ENCODE data around the gene STIMATE. TPM values are rescaled to one million over a fixed set of nuclear protein-coding genes. Genes with fewer than 3 reads are reported as not detected.

Gene STIMATE
- total RNA-seq, 2 donors from 2014 or later: 7.6 to 10.3 TPM

DNA sequence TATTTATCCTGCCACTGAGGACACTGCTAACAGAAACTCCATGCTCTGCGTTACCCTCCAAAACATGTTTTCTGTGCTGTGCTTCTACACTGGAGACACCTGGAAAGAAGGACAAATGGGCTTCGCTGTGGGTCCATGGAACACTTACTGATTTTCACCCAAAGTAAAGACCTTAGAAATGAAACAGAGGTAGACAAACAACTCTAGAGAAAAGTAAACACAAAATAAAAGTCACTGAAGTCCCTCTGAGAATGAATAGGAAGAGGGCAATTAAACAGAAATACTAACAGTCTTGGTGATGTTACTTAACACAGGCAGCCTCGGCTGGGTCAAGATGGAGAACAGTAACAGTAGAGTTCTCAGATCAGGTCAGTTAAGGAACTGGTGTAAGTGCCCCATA lies 6.7 kb upstream of the STIMATE start:
- H3K4me3 ChIP-seq: no peak overlapping the region
- H3K27ac ChIP-seq: no peak overlapping the region
- H3K4me1 ChIP-seq: no peaks in the 10 kb centered on the region
- H3K36me3 ChIP-seq: peaks cover 10% of the 10 kb centered on the region
- no peak for DNase-seq (ENCODE audit: low spot score)
- no peaks in the 10 kb centered on the region for H3K9me3 ChIP-seq
- TF ChIP-seq, protein P1, sequence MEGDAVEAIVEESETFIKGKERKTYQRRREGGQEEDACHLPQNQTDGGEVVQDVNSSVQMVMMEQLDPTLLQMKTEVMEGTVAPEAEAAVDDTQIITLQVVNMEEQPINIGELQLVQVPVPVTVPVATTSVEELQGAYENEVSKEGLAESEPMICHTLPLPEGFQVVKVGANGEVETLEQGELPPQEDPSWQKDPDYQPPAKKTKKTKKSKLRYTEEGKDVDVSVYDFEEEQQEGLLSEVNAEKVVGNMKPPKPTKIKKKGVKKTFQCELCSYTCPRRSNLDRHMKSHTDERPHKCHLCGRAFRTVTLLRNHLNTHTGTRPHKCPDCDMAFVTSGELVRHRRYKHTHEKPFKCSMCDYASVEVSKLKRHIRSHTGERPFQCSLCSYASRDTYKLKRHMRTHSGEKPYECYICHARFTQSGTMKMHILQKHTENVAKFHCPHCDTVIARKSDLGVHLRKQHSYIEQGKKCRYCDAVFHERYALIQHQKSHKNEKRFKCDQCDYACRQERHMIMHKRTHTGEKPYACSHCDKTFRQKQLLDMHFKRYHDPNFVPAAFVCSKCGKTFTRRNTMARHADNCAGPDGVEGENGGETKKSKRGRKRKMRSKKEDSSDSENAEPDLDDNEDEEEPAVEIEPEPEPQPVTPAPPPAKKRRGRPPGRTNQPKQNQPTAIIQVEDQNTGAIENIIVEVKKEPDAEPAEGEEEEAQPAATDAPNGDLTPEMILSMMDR (IDR thresholded peaks at IDR 0.05): no peak
- no peaks in the 10 kb centered on the region for H3K27me3 ChIP-seq

DNA sequence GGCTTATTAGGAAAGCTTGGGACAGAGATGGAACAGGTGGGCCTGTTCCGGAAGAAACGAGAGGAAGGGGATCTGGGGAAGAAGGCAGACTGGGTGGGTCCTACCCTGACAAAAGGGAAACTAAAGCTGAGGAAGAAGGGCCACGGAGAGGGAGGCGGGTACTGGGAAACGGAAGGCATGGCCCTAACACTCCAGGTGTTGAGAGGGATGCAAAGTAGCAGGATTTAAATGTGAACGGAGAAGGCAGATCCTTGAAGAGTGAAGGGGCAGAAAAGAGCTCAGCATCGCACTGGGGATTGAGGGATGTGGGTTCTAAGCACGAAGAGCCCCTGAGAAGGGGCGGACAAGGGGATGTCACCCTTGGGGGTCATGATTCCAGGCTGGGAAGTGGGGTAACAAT lies 735 bp downstream of the STIMATE start:
- H3K4me1 ChIP-seq: peaks cover 0 to 59% of the 10 kb centered on the region in 2 donors
- H3K36me3 ChIP-seq: no peaks in the 10 kb centered on the region
- H3K27me3 ChIP-seq: no peaks in the 10 kb centered on the region
- TF ChIP-seq, protein P1 (IDR thresholded peaks at IDR 0.05): no peak
- DNase-seq (ENCODE audit: low spot score): no peak
- peak overlapping the region; percentile 66 to 87 for H3K4me3 ChIP-seq
- peak overlapping the region; percentile 42 to 79 for H3K27ac ChIP-seq
- no peaks in the 10 kb centered on the region for H3K9me3 ChIP-seq

DNA sequence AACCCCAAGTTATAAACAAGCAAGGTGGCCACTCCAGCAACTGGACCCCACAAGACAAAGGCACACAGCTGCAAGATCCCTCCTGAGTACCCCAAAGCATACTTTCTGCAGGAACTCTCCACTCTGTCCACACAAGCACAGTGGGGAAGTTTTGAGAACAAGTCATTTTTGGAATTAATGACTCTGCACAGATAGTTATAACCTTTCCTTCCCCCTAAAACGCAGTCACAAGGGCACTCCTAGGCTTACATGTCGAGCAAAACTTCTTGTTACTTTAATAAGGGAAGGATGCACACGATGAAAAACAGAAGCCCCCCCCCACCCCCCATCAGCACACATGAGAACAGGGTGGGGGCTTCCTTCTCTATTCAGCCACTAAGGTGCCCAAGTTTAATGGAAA lies 1.2 kb downstream of the STIMATE start:
- H3K4me3 ChIP-seq: peak overlapping the region in 1 of 2 donors; percentile 87
- H3K36me3 ChIP-seq: no peaks in the 10 kb centered on the region
- peaks cover 0 to 64% of the 10 kb centered on the region in 2 donors for H3K4me1 ChIP-seq
- no peaks in the 10 kb centered on the region for H3K27me3 ChIP-seq
- H3K27ac ChIP-seq: peak overlapping the region; percentile 42 to 79
- H3K9me3 ChIP-seq: no peaks in the 10 kb centered on the region
- TF ChIP-seq, protein P1 (IDR thresholded peaks at IDR 0.05): no peak
- no peak for DNase-seq (ENCODE audit: low spot score)

DNA sequence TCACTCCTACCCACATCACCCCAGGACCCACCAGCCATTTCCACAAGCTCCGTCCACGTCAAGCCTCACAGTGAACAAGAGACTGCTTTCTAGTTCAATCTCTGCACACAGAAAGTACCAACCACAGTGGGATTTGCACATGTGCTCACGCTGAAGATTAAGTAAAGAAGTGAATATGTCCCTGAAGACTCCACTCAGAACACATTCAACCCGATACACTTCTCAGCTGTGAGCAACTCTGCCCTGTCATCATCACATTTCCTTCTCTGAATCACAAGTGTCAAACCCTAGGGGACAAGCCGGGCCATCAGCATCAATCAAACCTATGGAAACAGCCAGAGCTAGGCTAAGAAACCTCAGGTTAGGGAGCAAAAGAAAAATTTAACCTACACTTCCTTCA lies 1.9 kb downstream of the STIMATE start:
- H3K4me1 ChIP-seq: peaks cover 0 to 65% of the 10 kb centered on the region in 2 donors
- no peak overlapping the region for H3K27ac ChIP-seq

DNA sequence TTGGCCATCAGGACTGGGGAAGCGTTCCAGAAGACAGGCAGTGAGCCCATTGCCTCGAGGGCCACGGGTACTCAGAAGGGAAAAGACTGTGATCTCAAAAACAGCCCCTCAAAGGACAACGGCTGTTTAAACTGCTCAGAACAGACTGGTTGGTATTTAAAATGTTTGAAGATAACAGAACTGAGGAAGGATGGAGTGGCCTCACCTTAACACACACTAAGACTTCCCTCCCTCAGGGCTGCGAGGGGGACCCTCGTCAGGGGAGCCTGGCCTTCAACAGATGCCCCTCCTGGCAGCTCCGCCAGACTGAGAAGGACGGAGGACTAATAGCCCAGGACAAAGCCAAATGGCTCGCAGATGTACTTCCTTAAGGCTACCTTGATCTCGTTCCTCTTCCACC lies 2.6 kb downstream of the STIMATE start:
- Histone ChIP-seq H3K27me3 (no peaks in the 10 kb centered on the region), H3K9me3 (no peaks in the 10 kb centered on the region), H3K4me1 (peaks cover 0 to 65% of the 10 kb centered on the region in 2 donors), H3K4me3 (no peak overlapping the region), H3K36me3 (no peaks in the 10 kb centered on the region), H3K27ac (no peak overlapping the region)
- no peak for DNase-seq (ENCODE audit: low spot score)
- TF ChIP-seq, protein P1 (IDR thresholded peaks at IDR 0.05): no peak

More for the DNA sequence above, 1.9 kb downstream of the STIMATE start:
- Histone ChIP-seq H3K4me3 (no peak overlapping the region), H3K9me3 (no peaks in the 10 kb centered on the region), H3K27me3 (no peaks in the 10 kb centered on the region), H3K36me3 (no peaks in the 10 kb centered on the region)
- DNase-seq (ENCODE audit: low spot score): no peak
- TF ChIP-seq, protein P1 (IDR thresholded peaks at IDR 0.05): no peak

DNA sequence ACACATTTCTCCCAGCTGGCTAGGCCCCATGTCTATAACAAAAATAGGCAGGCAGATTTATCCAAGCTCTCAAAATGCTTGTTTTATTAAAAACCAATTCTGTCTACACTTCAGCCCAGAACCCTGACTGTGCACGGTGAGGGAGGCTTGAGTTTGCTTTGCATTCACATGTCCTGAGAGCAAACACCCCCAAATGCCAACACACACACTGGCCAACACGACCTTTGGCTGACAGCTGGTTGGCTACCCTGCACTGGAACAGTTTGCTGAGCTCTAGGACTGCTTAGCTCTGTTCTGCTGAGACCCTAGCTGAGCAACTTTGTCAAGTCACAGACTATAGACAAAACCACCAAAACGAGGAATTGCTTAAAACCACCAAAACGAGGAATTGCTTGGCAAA lies 3.6 kb downstream of the STIMATE start:
- no peak for DNase-seq (ENCODE audit: low spot score)
- Histone ChIP-seq H3K4me1 (peaks cover 0 to 65% of the 10 kb centered on the region in 2 donors), H3K36me3 (no peaks in the 10 kb centered on the region), H3K27me3 (no peaks in the 10 kb centered on the region), H3K4me3 (no peak overlapping the region), H3K27ac (peak overlapping the region; percentile 32 to 44), H3K9me3 (no peaks in the 10 kb centered on the region)
- TF ChIP-seq, protein P1 (IDR thresholded peaks at IDR 0.05): no peak

Data from right atrium auricular region (tissue), 2 donors.